PC-9 (cell line): Measurements from ENCODE around the gene ELMO1.

Experiments used
- CTCF ChIP-seq: fragments of 200-600 bp; sonication (generic); conservative IDR thresholded peaks from 2 replicates; pipeline ENCODE4 v1.6.1; 2017; ENCODE audit warnings: mixed run types, antibody characterized with exemption, mild to moderate bottlenecking, moderate library complexity
- EZH2 ChIP-seq: fragments of 200-600 bp; sonication (generic); IDR thresholded peaks from 2 replicates; pipeline ENCODE4 v1.8.0; 2017; ENCODE audit warnings: antibody characterized with exemption, low read depth

GRCh38 chr7:37069336-37069735 is 379.3 kb downstream of the ELMO1 start:
- TF ChIP-seq EZH2, result no peak
- no peak for TF ChIP-seq CTCF
